RWPE2 (cell line): ENCODE measurements around the gene TMEM139.

Experiments used
- ATAC-seq: fragments of 200-7000 bp; cut with Tn5 transposase; 3 replicates; pipeline ENCODE4 v1.9.1; 2021; ENCODE audit warnings: low read depth
- DNase-seq: peaks from one replicate; pipeline ENCODE4 v3.0.0-alpha.2; 2020; ENCODE audit warnings: low spot score
- H3K27ac ChIP-seq: fragments of 450-650 bp; 2 replicates; pipeline ENCODE4 v1.5.1; 2017; ENCODE audit warnings: mild to moderate bottlenecking; ENCODE audit not compliant: poor library complexity, severe bottlenecking
- H3K27me3 ChIP-seq: fragments of 250-450 bp; sonication (Bioruptor Pico); 2 replicates; pipeline ENCODE4 v1.5.1; 2021; ENCODE audit warnings: mild to moderate bottlenecking, moderate library complexity; ENCODE audit not compliant: insufficient read depth, poor library complexity, severe bottlenecking
- H3K36me3 ChIP-seq: fragments of 250-450 bp; sonication (Bioruptor Pico); 2 replicates; pipeline ENCODE4 v1.5.1; 2020; ENCODE audit warnings: low read depth, mild to moderate bottlenecking, moderate library complexity
- H3K4me1 ChIP-seq: fragments of 250-450 bp; sonication (Bioruptor Pico); 2 replicates; pipeline ENCODE4 v1.5.1; 2021; ENCODE audit warnings: mild to moderate bottlenecking, moderate library complexity; ENCODE audit not compliant: insufficient read depth, poor library complexity, severe bottlenecking
- H3K4me3 ChIP-seq: fragments of 250-450 bp; sonication (Bioruptor Pico); 2 replicates; pipeline ENCODE4 v1.5.1; 2021; ENCODE audit warnings: mild to moderate bottlenecking, moderate library complexity; ENCODE audit not compliant: severe bottlenecking
- H3K9me3 ChIP-seq: fragments of 250-450 bp; sonication (Bioruptor Pico); 2 replicates; pipeline ENCODE4 v1.5.1; 2021; ENCODE audit warnings: mild to moderate bottlenecking, moderate library complexity; ENCODE audit not compliant: severe bottlenecking
- CTCF ChIP-seq: fragments of 450-650 bp; IDR thresholded peaks from one replicate; pipeline ENCODE4 v1.5.1; 2017; ENCODE audit warnings: mild to moderate bottlenecking, moderate library complexity; ENCODE audit not compliant: poor library complexity, severe bottlenecking

Gene TMEM139

GRCh38 chr7:143296686-143297085, 11.9 kb downstream of the TMEM139 start:
- H3K4me1 ChIP-seq: no peaks in the 10 kb centered on the region
- H3K36me3 ChIP-seq: peaks cover 97% of the 10 kb centered on the region
- TF ChIP-seq CTCF: no peak
- H3K4me3 ChIP-seq: no peak overlapping the region
- ATAC-seq: no peak
- H3K27ac ChIP-seq: no peak overlapping the region
- H3K9me3 ChIP-seq: no peaks in the 10 kb centered on the region
- no peaks in the 10 kb centered on the region for H3K27me3 ChIP-seq
- DNase-seq: no peak

- ATAC-seq: no peak
- peaks cover 98% of the 10 kb centered on the region for H3K36me3 ChIP-seq
- no peaks in the 10 kb centered on the region for H3K9me3 ChIP-seq
- no peak for TF ChIP-seq CTCF
- no peak overlapping the region for H3K27ac ChIP-seq
- H3K4me3 ChIP-seq: no peak overlapping the region
- DNase-seq: no peak
- H3K27me3 ChIP-seq: no peaks in the 10 kb centered on the region
- H3K4me1 ChIP-seq: peaks cover 8% of the 10 kb centered on the region
Measured at GRCh38 chr7:143299346-143299745, 14.6 kb downstream of the TMEM139 start.

GRCh38 chr7:143299840-143300239, 15.1 kb downstream of the TMEM139 start:
- Histone ChIP-seq H3K4me3 (no peak overlapping the region), H3K9me3 (no peaks in the 10 kb centered on the region), H3K27me3 (no peaks in the 10 kb centered on the region), H3K4me1 (peaks cover 8% of the 10 kb centered on the region), H3K36me3 (peaks cover 98% of the 10 kb centered on the region), H3K27ac (no peak overlapping the region)
- DNase-seq (no peak), ATAC-seq (peak; percentile 51; the same call in 1 of the 3 replicates)
- peak; percentile 67 for TF ChIP-seq CTCF

GRCh38 chr7:143300959-143301935, 16.5 kb downstream of the TMEM139 start:
- Histone ChIP-seq H3K27ac (no peak overlapping the region), H3K9me3 (no peaks in the 10 kb centered on the region), H3K27me3 (no peaks in the 10 kb centered on the region), H3K4me1 (peaks cover 8% of the 10 kb centered on the region), H3K36me3 (peaks cover 96% of the 10 kb centered on the region), H3K4me3 (no peak overlapping the region)
- DNase-seq (no peak), ATAC-seq (no peak)
- TF ChIP-seq CTCF: no peak

GRCh38 chr7:143303733-143304132, 19.0 kb downstream of the TMEM139 start:
- no peak for TF ChIP-seq CTCF
- Histone ChIP-seq H3K27me3 (no peaks in the 10 kb centered on the region), H3K27ac (no peak overlapping the region), H3K9me3 (no peaks in the 10 kb centered on the region), H3K4me1 (peaks cover 8% of the 10 kb centered on the region), H3K36me3 (peaks cover 93% of the 10 kb centered on the region), H3K4me3 (no peak overlapping the region)
- ATAC-seq (peak; percentile 26; the same call in 1 of the 3 replicates), DNase-seq (no peak)
